SK-N-SH (cell line): ENCODE measurements around the gene RAP1GAP. TPM values are rescaled to one million over a fixed set of nuclear protein-coding genes. Genes with fewer than 3 reads are reported as not detected.

Experiments
- CTCF ChIA-PET: fragments of 300-600, 350-600 bp; formaldehyde crosslinking; extraction: SDS; loops from one replicate; lab custom pipeline; 2021; lab: Yijun Ruan, JAX
- POLR2A ChIA-PET: fragments of 350-600 bp; sonication (Branson Sonifier 250); formaldehyde crosslinking; extraction: SDS; loops from one replicate; lab custom pipeline; 2020; ENCODE audit warnings: antibody characterized with exemption, inconsistent platforms; lab: Yijun Ruan, JAX
- DNase-seq: peaks from one replicate; pipeline ENCODE4 v3.0.0; 2012
- H2AFZ ChIP-seq: fragments of 200-600 bp; sonication (generic); 2 replicates; pipeline ENCODE4 v1.8.1; 2016; ENCODE audit warnings: antibody characterized with exemption, mild to moderate bottlenecking, low read depth
- H3F3A ChIP-seq: fragments of 200-600 bp; sonication (generic); replicated peaks from 2 replicates; pipeline ENCODE3; 2016; ENCODE audit warnings: antibody characterized with exemption, mild to moderate bottlenecking; ENCODE audit not compliant: insufficient read depth
- H3K27ac ChIP-seq, 2 experiments: fragments of 200-500 bp in 1 of 2; fragments of 200-600 bp in 1 of 2; sonication (Bioruptor generic) in 1 of 2; sonication (generic), shearing (Covaris generic) in 1 of 2; 2 replicates each; pipeline versions ENCODE4 v1.5.1 to v1.6.1; 2014 to 2016; ENCODE audit warnings: low read depth in 2 of 2, inconsistent platforms in 1 of 2, low read length in 1 of 2, mild to moderate bottlenecking in 1 of 2, mixed read lengths in 1 of 2
- H3K27me3 ChIP-seq: fragments of 200-600 bp; sonication (generic), shearing (Covaris generic); 2 replicates; pipeline ENCODE4 v1.6.1; 2016; ENCODE audit warnings: mixed run types; ENCODE audit not compliant: insufficient read depth
- H3K36me3 ChIP-seq, 2 experiments: fragments of 200-500 bp in 1 of 2; fragments of 200-600 bp in 1 of 2; sonication (Bioruptor generic) in 1 of 2; sonication (generic) in 1 of 2; replicated peaks in 1 of 2; 2 replicates each; pipeline versions ENCODE3 to v1.5.1; 2014 to 2016; ENCODE audit warnings: low read length in 1 of 2, mild to moderate bottlenecking in 1 of 2; ENCODE audit not compliant: insufficient read depth in 2 of 2, control insufficient read depth in 1 of 2
- H3K4me1 ChIP-seq, 2 experiments: fragments of 200-500 bp in 1 of 2; fragments of 200-600 bp in 1 of 2; sonication (Bioruptor generic) in 1 of 2; sonication (generic), shearing (Covaris generic) in 1 of 2; 2 replicates each; pipeline versions ENCODE4 v1.5.1 to v1.6.1; 2014 to 2016; ENCODE audit warnings: low read depth in 1 of 2, low read length in 1 of 2, mixed run types in 1 of 2; ENCODE audit not compliant: insufficient read depth in 2 of 2, control insufficient read depth in 1 of 2
- H3K4me2 ChIP-seq: fragments of 200-600 bp; sonication (generic), shearing (Covaris generic); 2 replicates; pipeline ENCODE4 v1.6.1; 2017; ENCODE audit warnings: mixed run types
- H3K4me3 ChIP-seq, 2 experiments: fragments of 200-500 bp in 1 of 2; fragments of 200-600 bp in 1 of 2; sonication (Bioruptor generic) in 1 of 2; sonication (generic), shearing (Covaris generic) in 1 of 2; 2 replicates each; pipeline versions ENCODE4 v1.5.1 to v1.8.1; 2014 to 2016; ENCODE audit warnings: low read depth in 2 of 2, inconsistent platforms in 1 of 2, low read length in 1 of 2, mild to moderate bottlenecking in 1 of 2, mixed read lengths in 1 of 2, moderate library complexity in 1 of 2
- H3K79me2 ChIP-seq: fragments of 200-600 bp; sonication (generic); 2 replicates; pipeline ENCODE4 v1.8.1; 2017; ENCODE audit warnings: mild to moderate bottlenecking; ENCODE audit not compliant: insufficient read depth
- H3K9ac ChIP-seq: fragments of 200-600 bp; sonication (generic); 2 replicates; pipeline ENCODE4 v1.6.1; 2017; ENCODE audit warnings: mixed run types
- H3K9me2 ChIP-seq: fragments of 200-600 bp; sonication (generic); 2 replicates; pipeline ENCODE4 v1.6.1; 2017; ENCODE audit warnings: mixed run types
- H3K9me3 ChIP-seq: fragments of 200-600 bp; sonication (generic); 2 replicates; pipeline ENCODE4 v1.6.1; 2017; ENCODE audit warnings: mixed run types, mild to moderate bottlenecking, moderate library complexity
- H4K20me1 ChIP-seq: fragments of 200-600 bp; sonication (generic); 2 replicates; pipeline ENCODE4 v1.6.1; 2017; ENCODE audit warnings: mild to moderate bottlenecking, mixed run types; ENCODE audit not compliant: insufficient read depth
- CHD2 ChIP-seq: fragments of 150-350 bp; IDR thresholded peaks from 2 replicates; pipeline ENCODE4 v1.6.1; 2018; ENCODE audit warnings: low read length; ENCODE audit not compliant: partially characterized antibody
- FOSL2 ChIP-seq: IDR thresholded peaks from 2 replicates; pipeline ENCODE4 v1.4.0; 2012; ENCODE audit warnings: low read depth, mild to moderate bottlenecking, moderate library complexity, borderline replicate concordance
- FOXJ3 ChIP-seq: sonication (generic); formaldehyde crosslinking; IDR thresholded peaks from 2 replicates; pipeline ENCODE4 v1.5.1; 2020; ENCODE audit warnings: mild to moderate bottlenecking, missing genetic modification reagents
- GABPA ChIP-seq: IDR thresholded peaks from 2 replicates; pipeline ENCODE4 v1.4.0; 2012; ENCODE audit warnings: low read depth, mild to moderate bottlenecking
- JUND ChIP-seq: IDR thresholded peaks from 2 replicates; pipeline ENCODE4 v1.4.0; 2012
- NFIC ChIP-seq: IDR thresholded peaks from 2 replicates; pipeline ENCODE4 v1.4.0; 2012; ENCODE audit warnings: borderline replicate concordance
- NRF1 ChIP-seq: IDR thresholded peaks from 2 replicates; pipeline ENCODE4 v1.6.1; 2012; ENCODE audit warnings: low read depth, mild to moderate bottlenecking, low read length
- RCOR1 ChIP-seq: fragments of 150-350 bp; IDR thresholded peaks from 2 replicates; pipeline ENCODE4 v1.6.1; 2017; ENCODE audit warnings: antibody characterized with exemption, low read length
- REST ChIP-seq: IDR thresholded peaks from 2 replicates; pipeline ENCODE4 v1.6.1; 2012; ENCODE audit warnings: mild to moderate bottlenecking, low read depth, low read length, moderate library complexity
- SIN3A ChIP-seq: IDR thresholded peaks from 2 replicates; pipeline ENCODE4 v1.6.1; 2012; ENCODE audit warnings: low read depth, mild to moderate bottlenecking, low read length, moderate library complexity, borderline replicate concordance
- TCF12 ChIP-seq: IDR thresholded peaks from 2 replicates; pipeline ENCODE4 v1.4.0; 2012
- USF2 ChIP-seq: fragments of 150-350 bp; IDR thresholded peaks from 2 replicates; pipeline ENCODE4 v1.6.1; 2017; ENCODE audit warnings: antibody characterized with exemption, low read length, low read depth, borderline replicate concordance
- YY1 ChIP-seq: IDR thresholded peaks from 2 replicates; pipeline ENCODE4 v1.4.0; 2012; ENCODE audit warnings: low read depth, mild to moderate bottlenecking
- WGBS: methylation state at CpG from one replicate; pipeline ENCODE4 v1.1.6; 2017; ENCODE audit warnings: low lambda C conversion rate; 5-methylcytosine and 5-hydroxymethylcytosine counted together
- polyA plus RNA-seq, 3 experiments: library from polyadenylated mRNA; depleted of rRNA; stranded (reverse); fragments of >200 nt; gene quantifications; 2 replicates each; pipeline ENCODE4 v1.2.3, GENCODE V29; 2012
- TF ChIP-seq, protein P1 (sequence below): fragments of 150-350 bp; IDR thresholded peaks from 2 replicates; pipeline ENCODE4 v1.6.1; 2016; ENCODE audit warnings: mild to moderate bottlenecking, low read depth, low read length
- TF ChIP-seq, protein P2 (sequence below): IDR thresholded peaks from 2 replicates; pipeline ENCODE4 v1.4.0; 2012; ENCODE audit warnings: low read depth
- TF ChIP-seq, protein P3 (sequence below): IDR thresholded peaks from 2 replicates; pipeline ENCODE4 v1.4.0; 2012; ENCODE audit warnings: low read depth, borderline replicate concordance

The RAP1GAP gene
- polyA plus RNA-seq, 1 of the 3 experiments (the other 2 are of a cell fraction) = 0.99 TPM

DNA sequence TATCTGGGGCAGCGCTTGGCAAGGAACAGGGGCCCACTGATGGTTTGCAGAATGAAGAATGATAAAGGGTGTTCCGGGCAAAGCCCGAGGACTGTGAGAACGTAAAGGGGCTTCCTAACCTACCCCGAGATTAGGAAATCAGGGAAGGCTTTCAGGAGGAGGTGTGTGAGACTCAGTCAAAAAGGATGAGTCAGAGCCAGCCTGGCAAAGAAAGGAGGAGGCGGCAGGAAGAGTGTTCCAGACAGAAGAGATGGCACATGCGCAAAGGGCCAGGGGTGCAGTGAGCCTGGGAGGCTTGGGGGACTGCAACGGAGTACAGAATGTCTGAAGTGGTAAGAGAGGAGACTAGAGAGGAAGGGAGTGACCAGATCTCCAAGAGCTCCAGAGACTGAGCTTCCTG, 70.3 kb downstream of the RAP1GAP start:
- no peak for TF ChIP-seq NRF1
- TF ChIP-seq, protein P1, sequence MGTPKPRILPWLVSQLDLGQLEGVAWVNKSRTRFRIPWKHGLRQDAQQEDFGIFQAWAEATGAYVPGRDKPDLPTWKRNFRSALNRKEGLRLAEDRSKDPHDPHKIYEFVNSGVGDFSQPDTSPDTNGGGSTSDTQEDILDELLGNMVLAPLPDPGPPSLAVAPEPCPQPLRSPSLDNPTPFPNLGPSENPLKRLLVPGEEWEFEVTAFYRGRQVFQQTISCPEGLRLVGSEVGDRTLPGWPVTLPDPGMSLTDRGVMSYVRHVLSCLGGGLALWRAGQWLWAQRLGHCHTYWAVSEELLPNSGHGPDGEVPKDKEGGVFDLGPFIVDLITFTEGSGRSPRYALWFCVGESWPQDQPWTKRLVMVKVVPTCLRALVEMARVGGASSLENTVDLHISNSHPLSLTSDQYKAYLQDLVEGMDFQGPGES = no peak
- no peak for TF ChIP-seq FOSL2
- TF ChIP-seq JUND = no peak
- TF ChIP-seq USF2 = no peak
- no peak for TF ChIP-seq NFIC
- TF ChIP-seq RCOR1 = no peak
- TF ChIP-seq CHD2 = no peak
- TF ChIP-seq YY1 = no peak
- TF ChIP-seq FOXJ3 = no peak
- no peak for TF ChIP-seq GABPA
- TF ChIP-seq SIN3A = no peak
- TF ChIP-seq, protein P2, sequence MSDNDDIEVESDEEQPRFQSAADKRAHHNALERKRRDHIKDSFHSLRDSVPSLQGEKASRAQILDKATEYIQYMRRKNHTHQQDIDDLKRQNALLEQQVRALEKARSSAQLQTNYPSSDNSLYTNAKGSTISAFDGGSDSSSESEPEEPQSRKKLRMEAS = no peak
- TF ChIP-seq REST = no peak
- TF ChIP-seq, protein P3, sequence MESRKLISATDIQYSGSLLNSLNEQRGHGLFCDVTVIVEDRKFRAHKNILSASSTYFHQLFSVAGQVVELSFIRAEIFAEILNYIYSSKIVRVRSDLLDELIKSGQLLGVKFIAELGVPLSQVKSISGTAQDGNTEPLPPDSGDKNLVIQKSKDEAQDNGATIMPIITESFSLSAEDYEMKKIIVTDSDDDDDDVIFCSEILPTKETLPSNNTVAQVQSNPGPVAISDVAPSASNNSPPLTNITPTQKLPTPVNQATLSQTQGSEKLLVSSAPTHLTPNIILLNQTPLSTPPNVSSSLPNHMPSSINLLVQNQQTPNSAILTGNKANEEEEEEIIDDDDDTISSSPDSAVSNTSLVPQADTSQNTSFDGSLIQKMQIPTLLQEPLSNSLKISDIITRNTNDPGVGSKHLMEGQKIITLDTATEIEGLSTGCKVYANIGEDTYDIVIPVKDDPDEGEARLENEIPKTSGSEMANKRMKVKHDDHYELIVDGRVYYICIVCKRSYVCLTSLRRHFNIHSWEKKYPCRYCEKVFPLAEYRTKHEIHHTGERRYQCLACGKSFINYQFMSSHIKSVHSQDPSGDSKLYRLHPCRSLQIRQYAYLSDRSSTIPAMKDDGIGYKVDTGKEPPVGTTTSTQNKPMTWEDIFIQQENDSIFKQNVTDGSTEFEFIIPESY = no peak
- TF ChIP-seq TCF12 = no peak

More for the DNA sequence above, 70.3 kb downstream of the RAP1GAP start:
- Histone ChIP-seq H3K9me2 (no peaks in the 10 kb centered on the region), H4K20me1 (no peaks in the 10 kb centered on the region), H3K4me1 (peaks cover 0 to 4% of the 10 kb centered on the region in 2 experiments; a peak in 1 of 4 replicates), H3K9me3 (no peaks in the 10 kb centered on the region), H3K27ac (no peak overlapping the region), H3F3A (no peaks in the 10 kb centered on the region), H3K4me3 (no peak overlapping the region), H3K4me2 (no peak overlapping the region), H3K36me3 (no peaks in the 10 kb centered on the region), H3K9ac (no peak overlapping the region), H3K27me3 (no peaks in the 10 kb centered on the region), H3K79me2 (no peaks in the 10 kb centered on the region), H2AFZ (no peak overlapping the region)
- POLR2A ChIA-PET = no interaction called here
- no peak for DNase-seq
- 73% methylated on average over 8 of the region's 8 CpGs for WGBS
- CTCF ChIA-PET = no interaction called here
